ENCODE measurements around the gene SEMA5A. TPM values are rescaled to one million over a fixed set of nuclear protein-coding genes. Genes with fewer than 3 reads are reported as not detected.

The SEMA5A gene
- total RNA-seq, 1 experiment from 2014 or later, result 9.3 TPM

DNA sequence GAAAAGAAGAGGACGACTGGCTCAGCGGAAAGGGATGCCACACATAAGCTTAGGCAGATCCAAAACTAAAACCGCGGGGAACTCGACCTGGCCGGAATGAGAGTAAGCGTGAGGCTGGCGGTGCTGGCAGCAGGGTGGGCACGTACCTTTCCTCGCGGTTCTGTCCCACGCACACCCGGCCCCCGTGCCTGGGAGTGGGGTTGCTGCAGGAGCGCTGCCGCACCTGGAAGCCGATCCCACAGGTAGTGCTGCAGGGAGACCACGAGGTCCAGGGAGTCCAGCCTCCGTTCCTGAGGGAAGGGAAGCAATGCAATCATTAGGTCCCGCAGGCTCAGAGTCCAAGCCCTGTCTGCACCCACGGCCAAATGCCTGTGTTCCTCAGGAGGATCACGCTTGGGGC lies 427.0 kb downstream of the SEMA5A start:
- Mint-ChIP-seq H3K9me3 (peaks cover 18% of the 10 kb centered on the region), H3K27me3 (ENCODE audit: low read depth) (no peaks in the 10 kb centered on the region), H3K4me1 (no peaks in the 10 kb centered on the region), H3K4me3 (no peak overlapping the region), H3K27ac (no peak overlapping the region), H3K36me3 (peaks cover 20% of the 10 kb centered on the region)
- TF ChIP-seq, protein P1, sequence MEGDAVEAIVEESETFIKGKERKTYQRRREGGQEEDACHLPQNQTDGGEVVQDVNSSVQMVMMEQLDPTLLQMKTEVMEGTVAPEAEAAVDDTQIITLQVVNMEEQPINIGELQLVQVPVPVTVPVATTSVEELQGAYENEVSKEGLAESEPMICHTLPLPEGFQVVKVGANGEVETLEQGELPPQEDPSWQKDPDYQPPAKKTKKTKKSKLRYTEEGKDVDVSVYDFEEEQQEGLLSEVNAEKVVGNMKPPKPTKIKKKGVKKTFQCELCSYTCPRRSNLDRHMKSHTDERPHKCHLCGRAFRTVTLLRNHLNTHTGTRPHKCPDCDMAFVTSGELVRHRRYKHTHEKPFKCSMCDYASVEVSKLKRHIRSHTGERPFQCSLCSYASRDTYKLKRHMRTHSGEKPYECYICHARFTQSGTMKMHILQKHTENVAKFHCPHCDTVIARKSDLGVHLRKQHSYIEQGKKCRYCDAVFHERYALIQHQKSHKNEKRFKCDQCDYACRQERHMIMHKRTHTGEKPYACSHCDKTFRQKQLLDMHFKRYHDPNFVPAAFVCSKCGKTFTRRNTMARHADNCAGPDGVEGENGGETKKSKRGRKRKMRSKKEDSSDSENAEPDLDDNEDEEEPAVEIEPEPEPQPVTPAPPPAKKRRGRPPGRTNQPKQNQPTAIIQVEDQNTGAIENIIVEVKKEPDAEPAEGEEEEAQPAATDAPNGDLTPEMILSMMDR (IDR thresholded peaks at IDR 0.05), result no peak
- TF ChIP-seq E2F5 (CRISPR knock-in tag; IDR thresholded peaks at IDR 0.05), result no peak
- no peak for DNase-seq (ENCODE audit: low spot score)
- ChIA-PET POLR2A (no interaction called here), CTCF (no interaction called here)
- no peak; the same call in 1 of the 2 replicates for ATAC-seq

DNA sequence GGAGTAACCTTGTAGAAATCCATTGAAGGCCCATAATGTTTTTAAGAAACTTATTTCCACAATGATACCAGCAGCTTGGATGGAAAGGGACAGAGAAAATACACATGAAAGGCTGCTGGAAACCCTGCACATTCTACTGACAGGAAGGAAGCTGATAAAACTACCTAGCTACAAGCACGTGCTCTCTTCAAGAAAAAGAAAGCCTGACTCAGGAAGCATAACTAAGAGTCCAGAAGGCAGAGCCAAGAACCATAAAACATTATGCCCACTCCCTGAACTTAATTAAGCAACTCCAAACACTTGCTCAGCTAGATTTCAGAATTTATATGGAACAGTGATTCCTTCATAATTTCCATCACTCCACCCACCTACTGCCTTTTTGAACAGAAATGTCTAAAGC lies 430.8 kb downstream of the SEMA5A start:
- TF ChIP-seq HMGA2 (CRISPR knock-in tag; IDR thresholded peaks at IDR 0.05), result no peak
- TF ChIP-seq, protein P2, sequence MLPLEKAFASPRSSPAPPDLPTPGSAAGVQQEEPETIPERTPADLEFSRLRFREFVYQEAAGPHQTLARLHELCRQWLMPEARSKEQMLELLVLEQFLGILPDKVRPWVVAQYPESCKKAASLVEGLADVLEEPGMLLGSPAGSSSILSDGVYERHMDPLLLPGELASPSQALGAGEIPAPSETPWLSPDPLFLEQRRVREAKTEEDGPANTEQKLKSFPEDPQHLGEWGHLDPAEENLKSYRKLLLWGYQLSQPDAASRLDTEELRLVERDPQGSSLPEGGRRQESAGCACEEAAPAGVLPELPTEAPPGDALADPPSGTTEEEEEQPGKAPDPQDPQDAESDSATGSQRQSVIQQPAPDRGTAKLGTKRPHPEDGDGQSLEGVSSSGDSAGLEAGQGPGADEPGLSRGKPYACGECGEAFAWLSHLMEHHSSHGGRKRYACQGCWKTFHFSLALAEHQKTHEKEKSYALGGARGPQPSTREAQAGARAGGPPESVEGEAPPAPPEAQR (CRISPR knock-in tag; IDR thresholded peaks at IDR 0.05), result no peak
- no peak for TF ChIP-seq GRHL2 (CRISPR knock-in tag; IDR thresholded peaks at IDR 0.05; ENCODE audit: insufficient replicate concordance, severe bottlenecking)
- no peak for TF ChIP-seq ELF4 (CRISPR knock-in tag; IDR thresholded peaks at IDR 0.05; ENCODE audit: low read depth)
- TF ChIP-seq, protein P3, sequence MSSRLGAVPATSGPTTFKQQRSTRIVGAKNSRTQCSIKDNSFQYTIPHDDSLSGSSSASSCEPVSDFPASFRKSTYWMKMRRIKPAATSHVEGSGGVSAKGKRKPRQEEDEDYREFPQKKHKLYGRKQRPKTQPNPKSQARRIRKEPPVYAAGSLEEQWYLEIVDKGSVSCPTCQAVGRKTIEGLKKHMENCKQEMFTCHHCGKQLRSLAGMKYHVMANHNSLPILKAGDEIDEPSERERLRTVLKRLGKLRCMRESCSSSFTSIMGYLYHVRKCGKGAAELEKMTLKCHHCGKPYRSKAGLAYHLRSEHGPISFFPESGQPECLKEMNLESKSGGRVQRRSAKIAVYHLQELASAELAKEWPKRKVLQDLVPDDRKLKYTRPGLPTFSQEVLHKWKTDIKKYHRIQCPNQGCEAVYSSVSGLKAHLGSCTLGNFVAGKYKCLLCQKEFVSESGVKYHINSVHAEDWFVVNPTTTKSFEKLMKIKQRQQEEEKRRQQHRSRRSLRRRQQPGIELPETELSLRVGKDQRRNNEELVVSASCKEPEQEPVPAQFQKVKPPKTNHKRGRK (CRISPR knock-in tag; IDR thresholded peaks at IDR 0.05; ENCODE audit: borderline replicate concordance), result no peak
- no peak for TF ChIP-seq E2F4 (CRISPR knock-in tag; IDR thresholded peaks at IDR 0.05; ENCODE audit: borderline replicate concordance, low read depth)
- no peak for TF ChIP-seq ATF1 (CRISPR knock-in tag; IDR thresholded peaks at IDR 0.05)
- Mint-ChIP-seq H3K27me3 (ENCODE audit: low read depth) (no peaks in the 10 kb centered on the region), H3K9me3 (peaks cover 30% of the 10 kb centered on the region), H3K36me3 (peaks cover 22% of the 10 kb centered on the region), H3K27ac (no peak overlapping the region), H3K4me3 (no peak overlapping the region), H3K4me1 (no peaks in the 10 kb centered on the region)
- ATAC-seq (no peak), DNase-seq (ENCODE audit: low spot score) (no peak)
- POLR2A ChIA-PET, result no interaction called here
- CTCF ChIA-PET, result no interaction called here

DNA sequence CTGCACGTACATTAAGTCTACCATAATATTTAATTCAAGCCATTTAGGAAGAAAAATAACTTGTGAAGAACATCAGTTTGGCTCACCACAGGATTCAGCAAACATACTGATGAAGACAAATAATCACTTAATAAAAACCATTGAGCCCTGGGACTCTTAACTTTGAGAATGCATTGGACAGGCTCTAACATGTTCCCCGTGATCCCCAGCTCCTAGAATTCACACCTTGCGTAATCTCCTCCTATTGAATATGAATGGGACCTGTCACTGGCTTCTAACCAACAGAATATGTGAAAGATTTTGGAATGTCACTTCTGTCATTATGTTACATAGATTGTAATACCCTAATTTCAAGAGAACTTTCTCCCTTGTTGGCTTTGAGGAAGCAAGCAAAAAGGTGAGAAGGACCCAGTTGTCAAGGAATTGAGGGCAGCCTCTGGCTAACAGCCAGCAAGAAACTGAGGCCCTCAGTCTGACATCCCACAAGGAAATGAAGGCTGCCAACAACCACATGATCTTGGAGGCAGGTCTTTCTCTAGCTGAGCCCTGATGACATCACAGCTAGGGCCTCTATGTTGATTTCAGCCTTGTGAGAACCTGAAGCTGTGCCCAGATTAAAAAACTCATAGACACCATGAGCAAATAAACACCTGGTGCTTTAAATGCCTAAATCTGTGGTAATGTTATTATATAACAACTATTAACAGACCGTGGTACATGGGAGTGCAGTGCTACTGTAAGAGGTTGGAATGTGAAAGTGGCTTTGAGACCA lies 433.2 kb downstream of the SEMA5A start:
- Mint-ChIP-seq H3K27ac (no peak overlapping the region), H3K27me3 (ENCODE audit: low read depth) (no peaks in the 10 kb centered on the region), H3K4me3 (no peak overlapping the region), H3K4me1 (no peaks in the 10 kb centered on the region), H3K9me3 (peaks cover 30% of the 10 kb centered on the region), H3K36me3 (peaks cover 22% of the 10 kb centered on the region)
- CTCF ChIA-PET, result no interaction called here
- ATAC-seq, result no peak
- POLR2A ChIA-PET, result no interaction called here
- DNase-seq (ENCODE audit: low spot score), result no peak
- TF ChIP-seq, protein P4, sequence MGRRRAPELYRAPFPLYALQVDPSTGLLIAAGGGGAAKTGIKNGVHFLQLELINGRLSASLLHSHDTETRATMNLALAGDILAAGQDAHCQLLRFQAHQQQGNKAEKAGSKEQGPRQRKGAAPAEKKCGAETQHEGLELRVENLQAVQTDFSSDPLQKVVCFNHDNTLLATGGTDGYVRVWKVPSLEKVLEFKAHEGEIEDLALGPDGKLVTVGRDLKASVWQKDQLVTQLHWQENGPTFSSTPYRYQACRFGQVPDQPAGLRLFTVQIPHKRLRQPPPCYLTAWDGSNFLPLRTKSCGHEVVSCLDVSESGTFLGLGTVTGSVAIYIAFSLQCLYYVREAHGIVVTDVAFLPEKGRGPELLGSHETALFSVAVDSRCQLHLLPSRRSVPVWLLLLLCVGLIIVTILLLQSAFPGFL (CRISPR knock-in tag; IDR thresholded peaks at IDR 0.05; ENCODE audit: borderline replicate concordance), result no peak
- TF ChIP-seq ZMAT4 (CRISPR knock-in tag; IDR thresholded peaks at IDR 0.05) (no peak), MXD4 (CRISPR knock-in tag; IDR thresholded peaks at IDR 0.05; ENCODE audit: borderline replicate concordance) (no peak), TEAD4 (CRISPR knock-in tag; IDR thresholded peaks at IDR 0.05) (no peak), ZNF425 (CRISPR knock-in tag; conservative IDR thresholded peaks at IDR 0.05) (no peak), ZNF232 (CRISPR knock-in tag; IDR thresholded peaks at IDR 0.05) (no peak), GRHL2 (CRISPR knock-in tag; IDR thresholded peaks at IDR 0.05; ENCODE audit: insufficient replicate concordance, severe bottlenecking) (no peak), NFE2L1 (CRISPR knock-in tag; IDR thresholded peaks at IDR 0.05) (no peak)
- TF ChIP-seq, protein P5, sequence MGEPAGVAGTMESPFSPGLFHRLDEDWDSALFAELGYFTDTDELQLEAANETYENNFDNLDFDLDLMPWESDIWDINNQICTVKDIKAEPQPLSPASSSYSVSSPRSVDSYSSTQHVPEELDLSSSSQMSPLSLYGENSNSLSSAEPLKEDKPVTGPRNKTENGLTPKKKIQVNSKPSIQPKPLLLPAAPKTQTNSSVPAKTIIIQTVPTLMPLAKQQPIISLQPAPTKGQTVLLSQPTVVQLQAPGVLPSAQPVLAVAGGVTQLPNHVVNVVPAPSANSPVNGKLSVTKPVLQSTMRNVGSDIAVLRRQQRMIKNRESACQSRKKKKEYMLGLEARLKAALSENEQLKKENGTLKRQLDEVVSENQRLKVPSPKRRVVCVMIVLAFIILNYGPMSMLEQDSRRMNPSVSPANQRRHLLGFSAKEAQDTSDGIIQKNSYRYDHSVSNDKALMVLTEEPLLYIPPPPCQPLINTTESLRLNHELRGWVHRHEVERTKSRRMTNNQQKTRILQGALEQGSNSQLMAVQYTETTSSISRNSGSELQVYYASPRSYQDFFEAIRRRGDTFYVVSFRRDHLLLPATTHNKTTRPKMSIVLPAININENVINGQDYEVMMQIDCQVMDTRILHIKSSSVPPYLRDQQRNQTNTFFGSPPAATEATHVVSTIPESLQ (CRISPR knock-in tag; IDR thresholded peaks at IDR 0.05), result no peak

All from WTC11 (cell line).